VCaP (cell line): ENCODE data around the gene FBXW11.

Source experiments
- H3K27ac ChIP-seq: fragments of 450-650 bp; 2 replicates; pipeline ENCODE4 v1.5.1; 2017
- CTCF ChIP-seq: fragments of 450-650 bp; conservative IDR thresholded peaks from 2 replicates; pipeline ENCODE4 v1.5.1; 2017; ENCODE audit warnings: mild to moderate bottlenecking, moderate library complexity

Gene FBXW11

GRCh38 chr5:172043865-172044264, 37.4 kb upstream of the FBXW11 start:
- no peak for TF ChIP-seq CTCF
- no peak overlapping the region for H3K27ac ChIP-seq

GRCh38 chr5:172042183-172042582, 35.7 kb upstream of the FBXW11 start:
- no peak overlapping the region for H3K27ac ChIP-seq
- TF ChIP-seq CTCF = no peak

- no peak for TF ChIP-seq CTCF
- H3K27ac ChIP-seq = no peak overlapping the region
Observed at GRCh38 chr5:172038167-172038566, 31.7 kb upstream of the FBXW11 start.

- no peak overlapping the region for H3K27ac ChIP-seq
- no peak for TF ChIP-seq CTCF
Observed at GRCh38 chr5:172035049-172035448, 28.6 kb upstream of the FBXW11 start.

GRCh38 chr5:172031894-172032461, 25.5 kb upstream of the FBXW11 start:
- H3K27ac ChIP-seq = no peak overlapping the region
- TF ChIP-seq CTCF = no peak

- H3K27ac ChIP-seq = no peak overlapping the region
- TF ChIP-seq CTCF = no peak
Observed at GRCh38 chr5:172029876-172030275, 23.4 kb upstream of the FBXW11 start.

GRCh38 chr5:172028167-172028566, 21.7 kb upstream of the FBXW11 start:
- H3K27ac ChIP-seq = no peak overlapping the region
- TF ChIP-seq CTCF = no peak
